ENCODE results near the gene PRKCH.

Gene PRKCH

GRCh38 chr14:61397615-61398014, 76.2 kb downstream of the PRKCH start:
- TF ChIP-seq CTCF (IDR thresholded peaks at IDR 0.05) (no peak), ZFX (IDR thresholded peaks at IDR 0.05; ENCODE audit: borderline replicate concordance) (no peak)
- no peak overlapping the region for H3K27ac ChIP-seq

GRCh38 chr14:61398221-61398620, 76.8 kb downstream of the PRKCH start:
- TF ChIP-seq CTCF (IDR thresholded peaks at IDR 0.05) (no peak), ZFX (IDR thresholded peaks at IDR 0.05; ENCODE audit: borderline replicate concordance) (no peak)
- no peak overlapping the region for H3K27ac ChIP-seq

- TF ChIP-seq ZFX (IDR thresholded peaks at IDR 0.05; ENCODE audit: borderline replicate concordance): no peak
- no peak for TF ChIP-seq CTCF (IDR thresholded peaks at IDR 0.05)
Observed at GRCh38 chr14:61399365-61399764, 78.0 kb downstream of the PRKCH start.

GRCh38 chr14:61401461-61401860, 80.1 kb downstream of the PRKCH start:
- no peak for TF ChIP-seq ZFX (IDR thresholded peaks at IDR 0.05; ENCODE audit: borderline replicate concordance)
- TF ChIP-seq CTCF (IDR thresholded peaks at IDR 0.05): no peak
- H3K27ac ChIP-seq: no peak overlapping the region

More at GRCh38 chr14:61399365-61399764, 78.0 kb downstream of the PRKCH start:
- no peak overlapping the region for H3K27ac ChIP-seq

- H3K27ac ChIP-seq: no peak overlapping the region
- TF ChIP-seq ZFX (IDR thresholded peaks at IDR 0.05; ENCODE audit: borderline replicate concordance) (no peak), CTCF (IDR thresholded peaks at IDR 0.05) (no peak)
Observed at GRCh38 chr14:61403411-61403810, 82.0 kb downstream of the PRKCH start.

GRCh38 chr14:61404637-61405036, 83.3 kb downstream of the PRKCH start:
- no peak overlapping the region for H3K27ac ChIP-seq

GRCh38 chr14:61406198-61406597, 84.8 kb downstream of the PRKCH start:
- H3K27ac ChIP-seq: no peak overlapping the region
- no peak for TF ChIP-seq CTCF (IDR thresholded peaks at IDR 0.05)
- TF ChIP-seq ZFX (IDR thresholded peaks at IDR 0.05; ENCODE audit: borderline replicate concordance): no peak

More at GRCh38 chr14:61404637-61405036, 83.3 kb downstream of the PRKCH start:
- TF ChIP-seq ZFX (IDR thresholded peaks at IDR 0.05; ENCODE audit: borderline replicate concordance) (no peak), CTCF (IDR thresholded peaks at IDR 0.05) (no peak)

All from 22Rv1 (cell line).